ENCODE measurements around the gene ZFPM1. TPM values are rescaled to one million over a fixed set of nuclear protein-coding genes. Genes with fewer than 3 reads are reported as not detected.

The ZFPM1 gene
- total and polyA plus RNA-seq, 2 of the 8 experiments (the other 6 are each of a cell fraction or from before 2014, with no cell fraction given), result 0.74 to 4.8 TPM

GRCh38 chr16:88434746-88435145 lies 18.3 kb upstream of the ZFPM1 start:
- no peak for TF ChIP-seq TAF7 (optimal IDR thresholded peaks at IDR 0.05; ENCODE audit: borderline replicate concordance, low read depth, low read length)
- TF ChIP-seq JUND (IDR thresholded peaks at IDR 0.05; ENCODE audit: low read length), result no peak
- no peak for TF ChIP-seq SP2 (IDR thresholded peaks at IDR 0.05; ENCODE audit: low read length)
- TF ChIP-seq E2F6 (IDR thresholded peaks at IDR 0.05), result no peak
- TF ChIP-seq RFX5 (IDR thresholded peaks at IDR 0.05; ENCODE audit: borderline replicate concordance, low read depth, low read length), result no peak
- no peak for TF ChIP-seq RNF2 (IDR thresholded peaks at IDR 0.05; ENCODE audit: borderline replicate concordance, low read depth, low read length, missing control alignments, poor library complexity, severe bottlenecking)
- no peak for TF ChIP-seq SAP30 (IDR thresholded peaks at IDR 0.05; ENCODE audit: insufficient read depth, insufficient replicate concordance, low read length)
- TF ChIP-seq KDM5A (IDR thresholded peaks at IDR 0.05; ENCODE audit: low read length), result no peak
- TF ChIP-seq TEAD4 (IDR thresholded peaks at IDR 0.05; ENCODE audit: low read depth, low read length), result no peak
- TF ChIP-seq POU5F1 (IDR thresholded peaks at IDR 0.05; ENCODE audit: low read depth, low read length), result no peak
- no peak for TF ChIP-seq TAF1 (IDR thresholded peaks at IDR 0.05; ENCODE audit: low read depth, low read length)
- POLR2A ChIA-PET (ENCODE audit: partially characterized antibody), result no interaction called here
- Histone ChIP-seq H3K9me3 (ENCODE audit: insufficient read depth in 2 of 2, low read depth in 1 of 2, low read length in 1 of 2) (no peaks in the 10 kb centered on the region; a peak in 1 of 4 replicates), H3K27me3 (replicated peaks in 1 of 4; ENCODE audit: control insufficient read depth in 3 of 4, extremely low read depth in 1 of 4, insufficient read depth in 3 of 4, low read length in 3 of 4) (peaks cover 0 to 21% (median 15%) of the 10 kb centered on the region in 4 experiments; a peak in 5 of 7 replicates), H3K27ac (ENCODE audit: low read depth, low read length) (no peak overlapping the region), H3K4me1 (replicated peaks in 1 of 4; ENCODE audit: control insufficient read depth in 3 of 4, insufficient read depth in 4 of 4, low read length in 3 of 4) (peaks cover 0 to 4% (median 2%) of the 10 kb centered on the region in 4 experiments; a peak in 2 of 7 replicates), H4K91ac (replicated peaks; ENCODE audit: insufficient read length, low read length) (no peak overlapping the region), H3K4me3 (ENCODE audit: extremely low read depth in 1 of 4, insufficient read depth in 2 of 4, low read depth in 3 of 4, low read length in 4 of 4) (no peak overlapping the region), H3K9ac (replicated peaks in 1 of 4; ENCODE audit: extremely low read depth in 1 of 4, low read depth in 3 of 4, low read length in 3 of 4) (no peak overlapping the region), H3K56ac (replicated peaks; ENCODE audit: insufficient read length, low read depth, low read length) (no peak overlapping the region), H4K20me1 (replicated peaks in 1 of 2; ENCODE audit: control insufficient read depth in 1 of 2, insufficient read depth in 2 of 2, low read length in 2 of 2) (no peaks in the 10 kb centered on the region), H3K23ac (ENCODE audit: insufficient read length) (no peak overlapping the region), H4K8ac (ENCODE audit: extremely low read depth, insufficient read depth, low read length) (no peak overlapping the region), H2BK5ac (ENCODE audit: low read depth, low read length) (no peak overlapping the region), H4K5ac (ENCODE audit: insufficient read length, low read depth, low read length) (no peak overlapping the region), H3K18ac (ENCODE audit: extremely low read depth, low read length) (no peak overlapping the region), H3K4ac (replicated peaks; ENCODE audit: insufficient read length, low read depth, low read length) (no peak overlapping the region), H3K79me2 (ENCODE audit: control insufficient read depth in 1 of 2, insufficient read depth in 2 of 2, low read length in 2 of 2) (no peaks in the 10 kb centered on the region), H3K4me2 (ENCODE audit: insufficient read depth in 1 of 2, low read depth in 2 of 2, low read length in 2 of 2) (no peak overlapping the region), H3K23me2 (ENCODE audit: low read depth, low read length) (no peaks in the 10 kb centered on the region), H2AK5ac (ENCODE audit: low read depth, low read length) (no peak overlapping the region), H3K14ac (ENCODE audit: insufficient read length) (no peak overlapping the region), H2BK15ac (ENCODE audit: low read length) (no peak overlapping the region), H2BK20ac (ENCODE audit: low read length) (no peak overlapping the region), H3K79me1 (ENCODE audit: low read depth, low read length) (no peaks in the 10 kb centered on the region), H2BK120ac (replicated peaks; ENCODE audit: low read depth, low read length) (no peak overlapping the region), H2AFZ (ENCODE audit: low read length) (no peak overlapping the region), H3K36me3 (ENCODE audit: control insufficient read depth in 2 of 4, insufficient read depth in 4 of 4, low read length in 3 of 4) (no peaks in the 10 kb centered on the region), H2BK12ac (ENCODE audit: low read depth, low read length) (no peak overlapping the region)
- DNase-seq (ENCODE audit: low read depth in 1 of 2, low spot score in 2 of 2) (no peak), FAIRE-seq (no peak)
- CTCF ChIA-PET (ENCODE audit: partially characterized antibody), result interaction anchor here (1.3 to 1.7 kb wide), 2 partner anchors 97 to 283 kb away, joined by 3 to 4 read pairs; no protein-coding TSS in a partner anchor
- WGBS, 2 experiments (ENCODE audit: extremely low coverage in 1 of 2, insufficient coverage in 1 of 2, insufficient read length in 1 of 2, insufficient replicate concordance in 2 of 2, low coverage in 1 of 2, low lambda C conversion rate in 2 of 2, missing lambda C conversion rate in 1 of 2), result 94% methylated on average over 17 of the region's 18 CpGs; no CpG with 5 or more reads in 1 of the 2 experiments
